ENCODE measurements around the gene URAD.

The URAD gene

DNA sequence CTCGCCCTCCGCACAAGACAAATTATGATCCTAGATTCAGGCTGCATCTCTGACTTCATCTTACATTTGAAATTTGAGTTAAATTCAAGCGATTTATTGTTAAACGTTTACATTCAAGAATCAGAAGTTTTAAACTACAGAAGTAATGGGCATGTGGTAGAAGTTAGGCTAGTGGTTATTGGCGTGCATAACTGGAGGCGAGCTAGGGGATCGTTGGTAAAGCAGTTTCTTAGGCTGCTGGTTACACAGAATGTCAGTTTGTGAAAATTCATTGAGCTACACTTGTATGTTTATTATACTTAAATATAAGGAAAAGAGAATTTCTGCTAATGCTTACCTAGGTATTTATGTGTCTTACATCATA lies 18.6 kb downstream of the URAD start:
- Histone ChIP-seq H3K9ac (ENCODE audit: low read length) (peak overlapping the region; percentile 52), H3K4me3 (ENCODE audit: low read depth, low read length) (peak overlapping the region; percentile 80; the same call in 1 of the 2 replicates), H3K4me1 (ENCODE audit: control insufficient read depth, insufficient read depth, low read length) (peaks cover 66% of the 10 kb centered on the region), H3K9me3 (ENCODE audit: control insufficient read depth, insufficient read depth, low read depth, low read length) (no peaks in the 10 kb centered on the region), H3K36me3 (ENCODE audit: control insufficient read depth, insufficient read depth, low read length) (no peaks in the 10 kb centered on the region), H3K27ac (ENCODE audit: low read depth, low read length) (no peak overlapping the region), H3K27me3 (ENCODE audit: control insufficient read depth, insufficient read depth, low read length) (peaks cover 100% of the 10 kb centered on the region)

DNA sequence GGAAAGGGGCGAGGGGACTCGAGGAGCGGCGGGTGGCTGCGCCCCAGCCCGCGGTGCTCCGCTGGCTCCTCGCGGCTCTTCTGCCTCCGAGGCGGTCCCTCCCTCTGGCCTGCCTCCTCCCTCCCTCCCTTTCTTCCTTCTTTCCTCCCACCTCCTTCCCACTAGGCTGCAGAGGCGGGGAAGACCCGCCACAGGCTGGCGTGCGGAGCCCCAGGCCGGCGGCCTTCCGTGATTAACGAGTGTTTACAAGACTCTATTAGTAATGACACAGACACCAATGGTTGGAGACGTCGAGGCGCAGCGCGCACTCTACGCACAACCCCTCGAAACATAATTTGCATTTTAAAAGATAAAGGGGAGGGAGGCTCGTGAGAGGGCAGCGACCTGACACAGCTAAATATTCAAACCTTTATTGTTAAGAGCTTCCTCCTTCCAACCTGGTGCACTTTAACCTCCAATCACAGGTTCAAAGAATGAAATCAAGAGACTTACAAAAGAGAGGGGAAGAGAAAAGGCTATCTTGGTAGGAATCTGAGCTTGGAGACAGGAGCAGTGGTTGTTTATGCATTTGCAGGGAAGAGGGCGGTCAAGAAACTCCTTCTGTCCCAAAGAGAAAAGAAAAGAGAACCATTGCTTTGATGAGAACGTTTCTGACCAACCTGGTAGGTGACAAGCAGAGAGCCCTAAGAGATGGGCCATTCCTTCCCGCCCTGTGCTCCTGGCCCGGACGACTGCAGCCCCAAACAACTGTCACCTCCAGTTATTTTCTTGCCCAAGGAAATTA lies 19.2 kb downstream of the URAD start, which contains the start of gene CDX2:
Gene CDX2, minus strand, starts transcription at position 234 of the 784 bp plus-strand sequence. CDS start 309 bp downstream, outside the sequence.
- H3K4me3 ChIP-seq (ENCODE audit: low read depth, low read length), result peak within 1 kb of the TSS; percentile 80
- peaks cover 100% of the 10 kb centered on the region for H3K27me3 ChIP-seq (ENCODE audit: control insufficient read depth, insufficient read depth, low read length)
- H3K9me3 ChIP-seq (ENCODE audit: control insufficient read depth, insufficient read depth, low read depth, low read length), result no peaks in the 10 kb centered on the region
- H3K36me3 ChIP-seq (ENCODE audit: control insufficient read depth, insufficient read depth, low read length), result no peaks in the 10 kb centered on the region
- H3K9ac ChIP-seq (ENCODE audit: low read length), result peak within 1 kb of the TSS; percentile 97
- peak within 1 kb of the TSS; percentile 54; the same call in 1 of the 2 replicates for H3K27ac ChIP-seq (ENCODE audit: low read depth, low read length)
- H3K4me1 ChIP-seq (ENCODE audit: control insufficient read depth, insufficient read depth, low read length), result peaks cover 69% of the 10 kb centered on the region

DNA sequence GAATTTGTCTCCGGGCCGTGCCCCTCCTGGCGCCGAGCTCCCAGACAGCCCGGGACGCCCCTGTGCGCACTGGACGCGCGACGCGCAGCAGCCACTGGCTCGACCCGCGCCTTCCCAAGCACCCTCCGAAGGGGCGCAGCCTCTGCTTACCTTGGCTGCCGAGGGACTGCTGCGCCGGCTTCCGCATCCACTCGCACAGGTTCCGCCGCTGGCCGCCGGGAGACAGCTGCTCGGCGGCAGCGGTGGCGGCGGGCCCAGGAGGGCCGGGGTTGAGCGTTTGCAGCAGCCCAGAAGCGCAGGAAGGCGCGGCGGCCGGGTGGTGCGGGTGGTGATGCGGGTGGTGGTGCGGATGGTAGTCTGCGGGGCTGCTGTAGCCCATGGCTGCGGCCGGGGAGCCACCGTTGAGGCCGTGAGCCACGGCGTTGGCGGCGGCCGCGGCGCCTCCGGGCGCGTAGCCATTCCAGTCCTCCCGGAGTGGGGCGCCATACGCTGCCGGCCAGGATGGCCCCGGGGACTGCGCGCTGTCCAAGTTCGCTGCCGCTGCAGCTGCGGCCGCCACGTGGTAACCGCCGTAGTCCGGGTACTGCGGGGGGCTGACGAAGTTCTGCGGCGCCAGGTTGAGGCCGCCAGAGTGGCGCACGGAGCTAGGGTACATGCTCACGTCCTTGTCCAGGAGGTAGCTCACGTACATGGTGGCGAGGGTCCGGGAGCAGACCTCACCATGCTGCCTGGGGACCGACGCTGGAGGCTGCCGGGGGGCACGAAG lies 20.0 kb downstream of the URAD start:
- peaks cover 100% of the 10 kb centered on the region for H3K27me3 ChIP-seq (ENCODE audit: control insufficient read depth, insufficient read depth, low read length)
- no peaks in the 10 kb centered on the region for H3K36me3 ChIP-seq (ENCODE audit: control insufficient read depth, insufficient read depth, low read length)
- peaks cover 70% of the 10 kb centered on the region for H3K4me1 ChIP-seq (ENCODE audit: control insufficient read depth, insufficient read depth, low read length)
- peak overlapping the region; percentile 97 for H3K9ac ChIP-seq (ENCODE audit: low read length)
- peak overlapping the region; percentile 54; the same call in 1 of the 2 replicates for H3K27ac ChIP-seq (ENCODE audit: low read depth, low read length)
- peak overlapping the region; percentile 80 for H3K4me3 ChIP-seq (ENCODE audit: low read depth, low read length)
- no peaks in the 10 kb centered on the region for H3K9me3 ChIP-seq (ENCODE audit: control insufficient read depth, insufficient read depth, low read depth, low read length)

DNA sequence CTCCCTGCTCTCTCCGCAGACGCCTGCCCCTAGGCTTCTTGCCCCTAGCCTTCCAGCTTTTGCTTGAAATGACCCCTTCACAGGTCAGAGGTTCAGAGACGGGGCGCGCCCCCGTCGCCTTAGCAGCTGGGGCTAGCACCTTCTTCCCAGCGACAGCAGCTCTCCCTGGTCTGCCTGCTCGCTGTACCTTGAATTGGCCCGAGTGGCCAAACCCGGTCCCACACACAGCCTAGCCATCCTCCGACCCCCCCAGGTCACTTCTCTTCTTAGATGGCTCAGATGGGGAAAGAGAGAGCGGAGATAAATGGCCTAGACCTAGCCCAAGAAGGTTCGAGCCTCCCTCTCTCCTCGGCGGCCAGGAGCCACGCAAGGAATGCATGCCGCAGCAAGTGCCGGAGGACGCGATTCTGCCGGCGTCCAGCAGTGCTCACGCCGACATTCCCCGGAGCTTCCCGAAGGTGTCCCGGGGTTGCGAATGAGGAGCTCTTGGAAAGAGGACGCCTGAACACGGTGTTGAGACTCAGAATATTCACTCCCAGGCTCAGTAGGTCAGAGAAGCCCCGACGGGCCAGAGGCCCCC lies 20.7 kb downstream of the URAD start:
- Histone ChIP-seq H3K9ac (ENCODE audit: low read length) (peak overlapping the region; percentile 97), H3K4me1 (ENCODE audit: control insufficient read depth, insufficient read depth, low read length) (peaks cover 76% of the 10 kb centered on the region), H3K9me3 (ENCODE audit: control insufficient read depth, insufficient read depth, low read depth, low read length) (no peaks in the 10 kb centered on the region), H3K27ac (ENCODE audit: low read depth, low read length) (no peak overlapping the region; the same call in 1 of the 2 replicates), H3K27me3 (ENCODE audit: control insufficient read depth, insufficient read depth, low read length) (peaks cover 100% of the 10 kb centered on the region), H3K36me3 (ENCODE audit: control insufficient read depth, insufficient read depth, low read length) (no peaks in the 10 kb centered on the region), H3K4me3 (ENCODE audit: low read depth, low read length) (peak overlapping the region; percentile 80)

DNA sequence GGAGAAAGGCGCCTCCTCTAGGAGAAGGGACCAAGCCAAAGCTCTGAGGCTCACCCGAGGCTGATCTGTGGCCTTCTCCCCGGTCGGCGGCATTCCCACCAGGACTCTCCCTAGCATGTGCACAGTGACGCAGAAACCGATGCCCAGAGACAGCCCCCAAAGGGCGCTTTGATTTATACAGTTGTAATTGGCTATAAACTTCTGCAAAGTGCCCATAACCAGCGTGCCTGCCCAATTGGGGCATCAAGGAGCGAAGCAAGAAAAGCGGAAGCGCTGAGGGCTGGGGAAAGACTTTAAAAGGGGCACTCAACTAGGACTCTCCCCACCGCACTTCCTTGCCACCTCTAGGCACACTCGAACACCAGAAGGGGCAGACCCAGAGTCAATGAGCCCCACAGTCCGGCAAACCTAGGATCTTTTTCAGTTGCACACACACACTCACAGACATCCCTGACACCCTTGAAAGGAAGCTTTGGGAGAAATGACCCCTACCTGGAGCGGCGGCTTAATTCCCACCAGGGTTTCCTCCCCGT lies 21.2 kb downstream of the URAD start:
- Histone ChIP-seq H3K9ac (ENCODE audit: low read length) (peak overlapping the region; percentile 97), H3K27me3 (ENCODE audit: control insufficient read depth, insufficient read depth, low read length) (peaks cover 100% of the 10 kb centered on the region), H3K9me3 (ENCODE audit: control insufficient read depth, insufficient read depth, low read depth, low read length) (no peaks in the 10 kb centered on the region), H3K4me3 (ENCODE audit: low read depth, low read length) (peak overlapping the region; percentile 80; the same call in 1 of the 2 replicates), H3K36me3 (ENCODE audit: control insufficient read depth, insufficient read depth, low read length) (no peaks in the 10 kb centered on the region), H3K4me1 (ENCODE audit: control insufficient read depth, insufficient read depth, low read length) (peaks cover 77% of the 10 kb centered on the region), H3K27ac (ENCODE audit: low read depth, low read length) (peak overlapping the region; percentile 15; the same call in 1 of the 2 replicates)

DNA sequence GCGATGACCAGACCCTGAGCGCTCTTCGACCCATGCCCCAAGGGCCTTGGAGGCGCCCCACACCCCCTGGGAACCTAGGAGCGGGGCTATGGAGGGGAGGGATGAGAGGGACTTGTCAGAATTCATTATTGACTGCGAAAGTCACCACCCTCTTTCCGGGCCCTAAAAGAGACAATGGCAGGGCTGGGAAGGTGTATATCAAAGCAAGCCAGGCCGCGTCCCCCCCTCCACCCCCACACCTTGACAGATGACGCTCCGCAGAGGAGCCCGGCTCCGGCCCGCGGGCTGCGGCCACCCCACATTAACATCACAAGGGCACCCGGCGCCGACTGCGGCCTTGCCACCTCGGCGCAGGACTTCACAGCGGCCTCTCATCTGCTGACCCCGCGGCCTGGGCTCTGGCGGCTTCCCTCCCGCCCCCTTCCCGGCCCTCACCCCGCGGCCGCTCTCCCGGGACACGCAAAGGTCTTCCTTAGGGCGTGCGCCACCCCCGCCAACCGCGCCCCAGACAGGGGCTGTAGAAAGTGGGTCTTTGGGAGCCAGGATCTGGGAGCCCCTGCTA lies 21.8 kb downstream of the URAD start:
- H3K27ac ChIP-seq (ENCODE audit: low read depth, low read length), result peak overlapping the region; percentile 15; the same call in 1 of the 2 replicates
- peaks cover 100% of the 10 kb centered on the region for H3K27me3 ChIP-seq (ENCODE audit: control insufficient read depth, insufficient read depth, low read length)
- peaks cover 77% of the 10 kb centered on the region for H3K4me1 ChIP-seq (ENCODE audit: control insufficient read depth, insufficient read depth, low read length)
- H3K4me3 ChIP-seq (ENCODE audit: low read depth, low read length), result peak overlapping the region; percentile 80
- H3K9me3 ChIP-seq (ENCODE audit: control insufficient read depth, insufficient read depth, low read depth, low read length), result no peaks in the 10 kb centered on the region
- no peaks in the 10 kb centered on the region for H3K36me3 ChIP-seq (ENCODE audit: control insufficient read depth, insufficient read depth, low read length)
- H3K9ac ChIP-seq (ENCODE audit: low read length), result peak overlapping the region; percentile 97

DNA sequence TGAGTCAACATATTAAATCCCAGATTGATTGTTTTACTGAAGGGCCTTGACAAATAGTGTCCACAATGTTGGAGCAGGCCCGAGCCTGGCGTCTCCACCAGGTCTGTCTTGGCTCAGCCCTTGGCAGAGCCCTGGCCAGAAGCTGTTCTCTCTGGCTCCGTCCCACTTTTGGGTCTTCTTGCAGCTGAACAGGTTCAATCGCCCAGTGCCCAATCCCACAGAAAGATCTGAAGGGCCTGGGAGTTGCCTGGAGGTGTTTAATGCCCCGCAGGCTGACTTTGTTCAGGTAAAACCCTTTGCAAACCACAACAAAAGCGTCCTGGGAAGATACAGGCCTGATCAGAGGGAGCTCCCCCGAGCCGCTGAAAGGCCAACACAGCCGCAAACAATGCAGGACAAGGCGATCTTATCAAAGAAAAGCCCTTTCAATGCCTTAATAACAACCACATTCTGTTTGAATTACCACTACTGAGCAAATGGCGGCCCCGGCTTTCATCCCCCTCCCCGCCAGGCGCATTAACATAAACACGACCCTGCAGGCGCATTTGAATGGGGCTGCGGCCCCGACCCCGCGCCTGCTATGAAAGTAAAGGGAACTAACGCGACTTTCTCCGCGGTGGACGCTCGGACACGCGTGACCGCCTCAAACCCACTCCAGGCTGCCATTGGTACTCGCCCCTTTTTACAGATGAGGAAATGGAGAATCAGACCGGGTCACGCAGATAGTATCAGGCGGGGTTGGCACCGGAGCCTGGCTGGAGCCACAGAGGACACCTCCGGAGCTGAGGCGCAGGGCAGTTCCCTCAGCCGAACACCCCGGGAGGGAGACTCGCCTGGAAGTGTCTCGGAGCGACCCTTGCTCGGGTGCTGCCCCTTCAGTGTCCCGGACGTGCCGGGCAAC lies 22.5 kb downstream of the URAD start:
- Histone ChIP-seq H3K9me3 (ENCODE audit: control insufficient read depth, insufficient read depth, low read depth, low read length) (no peaks in the 10 kb centered on the region), H3K4me3 (ENCODE audit: low read depth, low read length) (peak overlapping the region; percentile 80), H3K9ac (ENCODE audit: low read length) (peak overlapping the region; percentile 97), H3K4me1 (ENCODE audit: control insufficient read depth, insufficient read depth, low read length) (peaks cover 74% of the 10 kb centered on the region), H3K36me3 (ENCODE audit: control insufficient read depth, insufficient read depth, low read length) (no peaks in the 10 kb centered on the region), H3K27ac (ENCODE audit: low read depth, low read length) (peak overlapping the region; percentile 15; the same call in 1 of the 2 replicates), H3K27me3 (ENCODE audit: control insufficient read depth, insufficient read depth, low read length) (peaks cover 100% of the 10 kb centered on the region)

DNA sequence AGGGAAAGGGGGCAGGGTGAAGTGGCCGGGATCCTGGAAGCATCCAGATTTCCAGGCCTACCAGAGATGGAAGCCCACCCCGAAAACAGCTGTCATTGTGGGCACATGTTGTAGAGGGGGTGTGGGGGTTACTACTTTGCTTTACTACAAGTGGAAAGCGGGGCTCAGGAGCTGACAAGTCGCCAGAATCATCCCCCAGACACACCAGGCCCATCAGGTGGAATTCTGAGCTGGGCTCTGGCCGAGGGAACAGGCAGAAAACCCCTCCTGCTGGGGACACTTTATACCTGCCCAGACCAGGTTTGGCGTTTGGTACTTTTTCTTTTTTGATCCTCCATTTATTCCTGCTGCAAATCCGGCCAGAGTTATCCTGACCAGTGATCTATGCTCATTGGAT lies 23.2 kb downstream of the URAD start:
- Histone ChIP-seq H3K4me1 (ENCODE audit: control insufficient read depth, insufficient read depth, low read length) (peaks cover 70% of the 10 kb centered on the region), H3K27ac (ENCODE audit: low read depth, low read length) (no peak overlapping the region), H3K27me3 (ENCODE audit: control insufficient read depth, insufficient read depth, low read length) (peaks cover 100% of the 10 kb centered on the region), H3K36me3 (ENCODE audit: control insufficient read depth, insufficient read depth, low read length) (no peaks in the 10 kb centered on the region), H3K4me3 (ENCODE audit: low read depth, low read length) (peak overlapping the region; percentile 80; the same call in 1 of the 2 replicates), H3K9me3 (ENCODE audit: control insufficient read depth, insufficient read depth, low read depth, low read length) (no peaks in the 10 kb centered on the region), H3K9ac (ENCODE audit: low read length) (peak overlapping the region; percentile 97)

DNA sequence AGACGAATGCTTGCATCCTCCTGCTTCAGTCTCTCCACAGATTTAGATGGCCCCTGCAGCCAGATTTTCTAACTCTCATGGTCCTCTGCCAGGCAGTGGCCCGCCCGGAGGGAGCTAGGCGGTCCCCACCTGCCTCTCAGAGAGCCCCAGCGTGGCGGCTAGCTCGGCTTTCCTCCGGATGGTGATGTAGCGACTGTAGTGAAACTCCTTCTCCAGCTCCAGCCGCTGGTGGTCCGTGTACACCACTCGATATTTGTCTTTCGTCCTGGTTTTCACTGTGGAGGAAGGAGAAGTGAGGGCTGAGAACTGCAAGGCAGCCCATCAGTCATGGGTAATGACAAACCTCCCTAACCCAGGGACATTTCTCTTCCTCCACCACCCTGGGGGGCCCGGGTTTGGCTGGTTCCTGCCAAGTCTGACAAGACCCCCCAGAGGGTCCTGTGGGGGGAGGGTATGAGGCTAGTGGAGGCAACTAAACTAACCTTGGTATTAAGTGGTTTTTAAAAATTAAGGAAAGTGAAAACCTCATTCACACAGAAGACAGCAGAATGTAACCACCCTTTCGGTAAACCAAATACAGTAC lies 23.7 kb downstream of the URAD start:
- peaks cover 69% of the 10 kb centered on the region for H3K4me1 ChIP-seq (ENCODE audit: control insufficient read depth, insufficient read depth, low read length)
- H3K9me3 ChIP-seq (ENCODE audit: control insufficient read depth, insufficient read depth, low read depth, low read length), result no peaks in the 10 kb centered on the region
- H3K9ac ChIP-seq (ENCODE audit: low read length), result peak overlapping the region; percentile 97
- peaks cover 100% of the 10 kb centered on the region for H3K27me3 ChIP-seq (ENCODE audit: control insufficient read depth, insufficient read depth, low read length)
- no peak overlapping the region for H3K27ac ChIP-seq (ENCODE audit: low read depth, low read length)
- H3K36me3 ChIP-seq (ENCODE audit: control insufficient read depth, insufficient read depth, low read length), result no peaks in the 10 kb centered on the region
- H3K4me3 ChIP-seq (ENCODE audit: low read depth, low read length), result peak overlapping the region; percentile 80; the same call in 1 of the 2 replicates

Measured in HUES6 (cell line).